A549 (cell line): ENCODE measurements around the gene RADIL. TPM values are rescaled to one million over a fixed set of nuclear protein-coding genes. Genes with fewer than 3 reads are reported as not detected.

Source experiments
- ATAC-seq, 2 experiments: fragments of 200-7000 bp in 1 of 2; fragments of >200 bp in 1 of 2; cut with Nextera tagmentation in 1 of 2; cut with Tn5 transposase in 1 of 2; 3 replicates each; pipeline versions ENCODE4 v1.8.0 to v1.9.1; 2018 to 2020; ENCODE audit warnings: mild to moderate bottlenecking in 1 of 2, moderate library complexity in 1 of 2
- CTCF ChIA-PET: fragments of 300-600 bp; sonication (Branson Sonifier 250); formaldehyde crosslinking; extraction: SDS; loops from one replicate; lab custom pipeline; 2021; ENCODE audit warnings: antibody characterized with exemption, inconsistent platforms; lab: Yijun Ruan, JAX
- POLR2A ChIA-PET: fragments of 350-600 bp; formaldehyde crosslinking; extraction: SDS; loops from one replicate; lab custom pipeline; 2021; ENCODE audit warnings: antibody characterized with exemption, inconsistent platforms; lab: Yijun Ruan, JAX
- DNase-seq, 2 experiments: peaks; one replicate each; pipeline versions ENCODE4 v3.0.0 to v3.0.0-alpha.2; 2011 to 2016; ENCODE audit warnings: low read depth in 1 of 2, low spot score in 1 of 2
- FAIRE-seq: peaks from 2 replicates; lab custom pipeline; 2011; peaks lifted over from hg19 to GRCh38; lab: Jason Lieb, UNC
- H3K27ac ChIP-seq, 2 experiments: fragments of >200 bp; sonication (Bioruptor Twin); formaldehyde crosslinking; 3 replicates each; pipeline ENCODE4 v1.5.1; 2016 to 2017
- H3K4me1 ChIP-seq: fragments of >200 bp; sonication (Bioruptor Twin); formaldehyde crosslinking; 3 replicates; pipeline ENCODE4 v1.6.1; 2016
- H3K4me2 ChIP-seq: fragments of >200 bp; sonication (Bioruptor Twin); formaldehyde crosslinking; 3 replicates; pipeline ENCODE4 v1.6.1; 2016
- H3K4me3 ChIP-seq: fragments of >200 bp; sonication (Bioruptor Twin); formaldehyde crosslinking; 3 replicates; pipeline ENCODE4 v1.5.1; 2016
- H3K9me3 ChIP-seq: fragments of >200 bp; sonication (Bioruptor Twin); formaldehyde crosslinking; 3 replicates; pipeline ENCODE4 v1.6.1; 2016
- BHLHE40 ChIP-seq: IDR thresholded peaks from 2 replicates; pipeline ENCODE4 v1.6.1; 2012; ENCODE audit warnings: low read depth, low read length, inconsistent platforms
- CBX2 ChIP-seq: fragments of 200-600 bp; sonication (generic); IDR thresholded peaks from 2 replicates; pipeline ENCODE4 v1.6.1; 2016; ENCODE audit warnings: low read depth, mild to moderate bottlenecking, borderline replicate concordance
- EP300 ChIP-seq, 2 experiments: fragments of >200 bp; sonication (Bioruptor Twin); formaldehyde crosslinking; IDR thresholded peaks; 2 replicates in 1 of 2; 3 replicates in 1 of 2; pipeline ENCODE4 v1.6.1; 2016 to 2017
- HDAC2 ChIP-seq: fragments of 200-600 bp; sonication (generic); IDR thresholded peaks from 2 replicates; pipeline ENCODE4 v1.6.1; 2016
- HEYL ChIP-seq: fragments of 250-450 bp; sonication (Bioruptor Pico); IDR thresholded peaks from 2 replicates; pipeline ENCODE4 v1.8.0; 2021; ENCODE audit warnings: mild to moderate bottlenecking, moderate library complexity
- HOXB13 ChIP-seq: fragments of 250-450 bp; sonication (Bioruptor Pico); IDR thresholded peaks from 2 replicates; pipeline ENCODE4 v1.5.0; 2020; ENCODE audit warnings: low read depth, mild to moderate bottlenecking, moderate library complexity
- HOXB5 ChIP-seq: fragments of 250-450 bp; sonication (Bioruptor Pico); IDR thresholded peaks from 2 replicates; pipeline ENCODE4 v1.5.0; 2020; ENCODE audit warnings: mild to moderate bottlenecking, moderate library complexity
- JUN ChIP-seq, 2 experiments: fragments of >200 bp; sonication (Bioruptor Twin); formaldehyde crosslinking; IDR thresholded peaks; 2 replicates in 1 of 2; 3 replicates in 1 of 2; pipeline ENCODE4 v1.6.1; 2016 to 2017
- JUNB ChIP-seq: fragments of >200 bp; sonication (Bioruptor Twin); formaldehyde crosslinking; IDR thresholded peaks from 2 replicates; pipeline ENCODE4 v1.6.1; 2016
- MAFK ChIP-seq: fragments of 450-650 bp; IDR thresholded peaks from 2 replicates; pipeline ENCODE4 v1.6.1; 2014; ENCODE audit not compliant: partially characterized antibody
- NPAS2 ChIP-seq: fragments of 250-450 bp; sonication (Bioruptor Pico); IDR thresholded peaks from 2 replicates; pipeline ENCODE4 v1.8.0; 2022; ENCODE audit warnings: mild to moderate bottlenecking, moderate library complexity, borderline replicate concordance
- NR3C1 ChIP-seq: fragments of >200 bp; sonication (Bioruptor Twin); formaldehyde crosslinking; IDR thresholded peaks from 3 replicates; pipeline ENCODE4 v1.6.1; 2017
- RARB ChIP-seq: fragments of 250-450 bp; sonication (Bioruptor Pico); IDR thresholded peaks from 2 replicates; pipeline ENCODE4 v1.8.0; 2021; ENCODE audit warnings: mild to moderate bottlenecking, moderate library complexity
- SMC3 ChIP-seq: fragments of >200 bp; sonication (Bioruptor Twin); formaldehyde crosslinking; IDR thresholded peaks from 3 replicates; pipeline ENCODE4 v1.6.1; 2018; ENCODE audit warnings: inconsistent platforms
- SREBF2 ChIP-seq: fragments of 450-650 bp; IDR thresholded peaks from 2 replicates; pipeline ENCODE4 v1.6.1; 2014; ENCODE audit warnings: mild to moderate bottlenecking, moderate library complexity
- ZC3H11A ChIP-seq: fragments of 450-650 bp; IDR thresholded peaks from 2 replicates; pipeline ENCODE4 v1.6.1; 2014; ENCODE audit warnings: antibody characterized with exemption, mild to moderate bottlenecking
- ZFP36 ChIP-seq: fragments of 450-650 bp; IDR thresholded peaks from 2 replicates; pipeline ENCODE4 v1.6.1; 2014; ENCODE audit warnings: borderline replicate concordance; ENCODE audit not compliant: partially characterized antibody
- ZNF302 ChIP-seq: fragments of 250-450 bp; sonication (Bioruptor Pico); IDR thresholded peaks from 2 replicates; pipeline ENCODE4 v1.9.0; 2021; ENCODE audit warnings: inconsistent platforms, mild to moderate bottlenecking, moderate library complexity
- WGBS: methylation state at CpG from one replicate; pipeline ENCODE4 v1.1.6; 2017; ENCODE audit errors: missing lambda C conversion rate; 5-methylcytosine and 5-hydroxymethylcytosine counted together
- polyA plus RNA-seq, 4 experiments: library from polyadenylated mRNA; depleted of rRNA in 3 of 4; stranded (reverse); fragments of >200 nt; fragmentation: RNase III in 1 of 4; extraction: RNeasy Plus Mini Kit Qiagen cat#74134 plus additional on column Dnase treatment in 1 of 4; gene quantifications; 2 replicates in 3 of 4; 3 replicates in 1 of 4; pipeline ENCODE4 v1.2.3, GENCODE V29; 2011 to 2017
- TF ChIP-seq, protein P1 (sequence below): fragments of 250-450 bp; sonication (Bioruptor Pico); IDR thresholded peaks from 2 replicates; pipeline ENCODE4 v1.5.0; 2021; ENCODE audit warnings: mild to moderate bottlenecking, moderate library complexity, borderline replicate concordance
- TF ChIP-seq, protein P2 (sequence below): fragments of 450-650 bp; IDR thresholded peaks from 2 replicates; pipeline ENCODE4 v1.6.1; 2014; ENCODE audit warnings: antibody characterized with exemption
- TF ChIP-seq, protein P3 (sequence below): IDR thresholded peaks from 2 replicates; pipeline ENCODE4 v1.6.1; 2012
- TF ChIP-seq, protein P4 (sequence below): fragments of 250-450 bp; sonication (Bioruptor Pico); IDR thresholded peaks from 2 replicates; pipeline ENCODE4 v1.5.0; 2020; ENCODE audit warnings: low read depth, mild to moderate bottlenecking, moderate library complexity

The RADIL gene
- polyA plus RNA-seq, 2 of the 4 experiments (the other 2 are of a cell fraction): 1.0 to 1.1 TPM

DNA sequence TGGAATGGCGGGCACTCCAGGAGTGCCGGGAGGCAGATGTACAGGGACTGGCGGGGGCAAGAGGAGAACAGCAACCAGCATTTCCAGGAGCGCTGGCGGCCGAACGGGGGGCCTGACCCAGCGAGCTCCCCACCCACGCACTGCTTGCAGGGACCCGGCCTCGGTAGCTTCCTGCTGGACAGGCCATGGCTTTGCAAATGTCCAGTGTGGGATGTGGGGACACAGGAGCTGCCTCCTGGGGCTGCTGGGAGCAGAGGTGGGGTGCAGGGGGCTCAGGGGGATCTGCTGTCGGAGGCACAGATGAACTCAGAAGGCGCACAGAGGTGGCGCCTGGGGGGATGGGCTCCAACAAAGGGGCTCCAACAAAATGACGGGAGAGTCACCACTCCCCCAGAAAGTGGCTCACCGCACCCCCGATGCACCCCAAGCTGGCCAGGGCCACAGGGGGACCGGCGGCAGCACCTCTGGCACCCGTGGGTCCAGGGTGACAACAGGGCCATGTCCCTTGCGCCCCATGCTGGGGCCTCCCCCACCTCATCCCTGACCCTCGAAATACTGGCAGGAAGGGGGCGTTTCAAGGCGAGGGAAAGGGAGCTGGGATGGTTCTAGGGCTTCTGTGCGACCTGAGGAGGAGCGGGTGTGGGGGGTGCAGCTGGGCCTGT lies 67.0 kb downstream of the RADIL start (continued):
- TF ChIP-seq, protein P1, sequence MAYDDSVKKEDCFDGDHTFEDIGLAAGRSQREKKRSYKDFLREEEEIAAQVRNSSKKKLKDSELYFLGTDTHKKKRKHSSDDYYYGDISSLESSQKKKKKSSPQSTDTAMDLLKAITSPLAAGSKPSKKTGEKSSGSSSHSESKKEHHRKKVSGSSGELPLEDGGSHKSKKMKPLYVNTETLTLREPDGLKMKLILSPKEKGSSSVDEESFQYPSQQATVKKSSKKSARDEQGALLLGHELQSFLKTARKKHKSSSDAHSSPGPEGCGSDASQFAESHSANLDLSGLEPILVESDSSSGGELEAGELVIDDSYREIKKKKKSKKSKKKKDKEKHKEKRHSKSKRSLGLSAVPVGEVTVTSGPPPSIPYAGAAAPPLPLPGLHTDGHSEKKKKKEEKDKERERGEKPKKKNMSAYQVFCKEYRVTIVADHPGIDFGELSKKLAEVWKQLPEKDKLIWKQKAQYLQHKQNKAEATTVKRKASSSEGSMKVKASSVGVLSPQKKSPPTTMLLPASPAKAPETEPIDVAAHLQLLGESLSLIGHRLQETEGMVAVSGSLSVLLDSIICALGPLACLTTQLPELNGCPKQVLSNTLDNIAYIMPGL (CRISPR knock-in tag): no peak
- TF ChIP-seq, protein P2, sequence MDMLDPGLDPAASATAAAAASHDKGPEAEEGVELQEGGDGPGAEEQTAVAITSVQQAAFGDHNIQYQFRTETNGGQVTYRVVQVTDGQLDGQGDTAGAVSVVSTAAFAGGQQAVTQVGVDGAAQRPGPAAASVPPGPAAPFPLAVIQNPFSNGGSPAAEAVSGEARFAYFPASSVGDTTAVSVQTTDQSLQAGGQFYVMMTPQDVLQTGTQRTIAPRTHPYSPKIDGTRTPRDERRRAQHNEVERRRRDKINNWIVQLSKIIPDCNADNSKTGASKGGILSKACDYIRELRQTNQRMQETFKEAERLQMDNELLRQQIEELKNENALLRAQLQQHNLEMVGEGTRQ: no peak
- TF ChIP-seq, protein P3, sequence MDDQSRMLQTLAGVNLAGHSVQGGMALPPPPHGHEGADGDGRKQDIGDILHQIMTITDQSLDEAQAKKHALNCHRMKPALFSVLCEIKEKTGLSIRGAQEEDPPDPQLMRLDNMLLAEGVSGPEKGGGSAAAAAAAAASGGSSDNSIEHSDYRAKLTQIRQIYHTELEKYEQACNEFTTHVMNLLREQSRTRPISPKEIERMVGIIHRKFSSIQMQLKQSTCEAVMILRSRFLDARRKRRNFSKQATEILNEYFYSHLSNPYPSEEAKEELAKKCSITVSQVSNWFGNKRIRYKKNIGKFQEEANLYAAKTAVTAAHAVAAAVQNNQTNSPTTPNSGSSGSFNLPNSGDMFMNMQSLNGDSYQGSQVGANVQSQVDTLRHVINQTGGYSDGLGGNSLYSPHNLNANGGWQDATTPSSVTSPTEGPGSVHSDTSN: no peak
- TF ChIP-seq ZNF302 (CRISPR knock-in tag) (no peak), CBX2 (no peak), SREBF2 (no peak)

DNA sequence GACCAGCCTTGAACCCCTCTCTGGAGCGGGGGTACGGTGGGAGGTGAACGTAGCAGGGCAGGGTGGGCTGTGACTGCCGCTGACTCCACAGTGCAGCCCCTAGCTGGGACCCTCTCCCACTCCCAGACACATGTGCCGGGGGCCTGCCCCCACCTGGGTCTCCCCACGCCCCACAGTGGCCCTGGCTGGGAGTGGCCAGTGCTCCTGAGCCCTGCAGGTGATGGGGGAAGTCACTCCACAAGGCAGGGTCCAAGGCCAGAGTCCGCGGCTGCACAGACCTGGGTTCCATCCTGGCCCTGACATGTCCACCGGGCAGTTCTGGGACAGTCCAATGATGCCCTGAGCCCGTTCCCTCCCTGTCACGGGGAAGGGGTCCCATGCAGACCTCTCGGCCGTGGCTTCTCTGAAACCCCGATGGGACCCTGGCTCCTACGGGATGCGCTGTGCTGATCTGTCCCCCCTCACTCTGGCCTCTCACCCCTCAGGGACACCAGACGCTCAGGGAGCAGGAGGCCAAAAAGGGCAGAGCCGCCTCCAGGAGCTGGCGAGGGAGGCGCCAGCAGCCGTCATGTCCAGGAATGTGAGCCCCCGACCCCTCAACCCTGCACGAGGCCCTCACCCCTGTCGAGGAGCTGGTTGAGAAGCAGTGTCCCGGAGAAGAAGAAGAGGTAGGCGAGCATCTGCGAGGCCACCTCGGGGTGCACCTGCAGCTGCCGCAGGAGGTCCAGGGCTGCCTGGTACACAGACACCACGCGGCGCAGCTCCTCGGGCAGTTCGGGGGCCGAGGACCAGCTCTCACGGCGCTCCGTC lies 67.7 kb downstream of the RADIL start:
- CTCF ChIA-PET: interaction anchor here (0.9 to 1.8 kb wide), 6 partner anchors 9 to 358 kb away, joined by 3 to 7 read pairs (median 6); partner anchors contain the start of gene RADIL

More for the DNA sequence above, 67.7 kb downstream of the RADIL start:
- FAIRE-seq (no peak), ATAC-seq (no peak), DNase-seq (no peak)
- H3K27ac ChIP-seq: no peak overlapping the region
- POLR2A ChIA-PET: interaction anchor here (0.6 kb wide), 1 partner anchor 153 kb away, joined by 9 read pairs; no protein-coding TSS in a partner anchor
- H3K4me2 ChIP-seq: no peak overlapping the region
- no peaks in the 10 kb centered on the region for H3K9me3 ChIP-seq
- TF ChIP-seq JUNB (no peak), HEYL (no peak), NPAS2 (CRISPR knock-in tag) (no peak), SMC3 (no peak), JUN (IDR thresholded peaks at IDR 0.05) (no peak), ZFP36 (no peak), NR3C1 (no peak), RARB (CRISPR knock-in tag) (no peak), ZC3H11A (no peak), HOXB5 (no peak), HDAC2 (no peak), EP300 (IDR thresholded peaks at IDR 0.05) (no peak), BHLHE40 (no peak), MAFK (no peak), HOXB13 (CRISPR knock-in tag) (no peak)
- TF ChIP-seq, protein P1 (CRISPR knock-in tag): no peak
- TF ChIP-seq, protein P4, sequence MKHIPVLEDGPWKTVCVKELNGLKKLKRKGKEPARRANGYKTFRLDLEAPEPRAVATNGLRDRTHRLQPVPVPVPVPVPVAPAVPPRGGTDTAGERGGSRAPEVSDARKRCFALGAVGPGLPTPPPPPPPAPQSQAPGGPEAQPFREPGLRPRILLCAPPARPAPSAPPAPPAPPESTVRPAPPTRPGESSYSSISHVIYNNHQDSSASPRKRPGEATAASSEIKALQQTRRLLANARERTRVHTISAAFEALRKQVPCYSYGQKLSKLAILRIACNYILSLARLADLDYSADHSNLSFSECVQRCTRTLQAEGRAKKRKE (CRISPR knock-in tag): no peak
- 79% methylated on average over 25 of the region's 38 CpGs for WGBS
- no peaks in the 10 kb centered on the region for H3K4me1 ChIP-seq
- no peak overlapping the region for H3K4me3 ChIP-seq
